A673 (cell line): Measurements from ENCODE around the gene DMAC2. TPM values are rescaled to one million over a fixed set of nuclear protein-coding genes. Genes with fewer than 3 reads are reported as not detected.

ENCODE experiments used
- BruUV-seq: library from RNA; stranded (reverse); fragments of 400-500 nt; replicated peaks from 2 replicates; lab custom pipeline; 2021; lab: Mats Ljungman, UMichigan
- CTCF ChIA-PET: fragments of 300-600 bp; sonication (Branson Sonifier 250); formaldehyde crosslinking; loops from one replicate; lab custom pipeline; 2022; ENCODE audit warnings: antibody characterized with exemption; lab: Charles Lee
- POLR2A ChIA-PET: fragments of 300-600 bp; sonication (Branson Sonifier 250); formaldehyde crosslinking; loops from one replicate; lab custom pipeline; 2022; ENCODE audit warnings: antibody characterized with exemption; ENCODE audit not compliant: low non-redundant PET; lab: Charles Lee
- DNase-seq: peaks from one replicate; pipeline ENCODE4 v3.0.0-alpha.2; 2015; ENCODE audit warnings: low spot score
- H3K27ac ChIP-seq: fragments of 200-600 bp; sonication (generic); 2 replicates; pipeline ENCODE4 v1.5.1; 2016; ENCODE audit warnings: mixed run types, low read depth, mild to moderate bottlenecking, mixed read lengths, antibody characterized with exemption, low read length; ENCODE audit not compliant: poor library complexity, severe bottlenecking
- H3K27me3 ChIP-seq: fragments of 200-600 bp; sonication (generic); replicated peaks from 2 replicates; pipeline ENCODE4 v1.6.1; 2017; ENCODE audit warnings: mixed run types, low read depth, mild to moderate bottlenecking, mixed read lengths, antibody characterized with exemption, low read length; ENCODE audit not compliant: insufficient read depth, poor library complexity
- H3K36me3 ChIP-seq: fragments of 200-600 bp; sonication (generic); 2 replicates; pipeline ENCODE4 v1.6.1; 2016; ENCODE audit warnings: mixed run types, mild to moderate bottlenecking, mixed read lengths, antibody characterized with exemption, low read length; ENCODE audit not compliant: insufficient read depth, poor library complexity, severe bottlenecking
- H3K4me1 ChIP-seq: fragments of 200-600 bp; sonication (generic); 2 replicates; pipeline ENCODE4 v1.6.1; 2017; ENCODE audit warnings: mixed run types, mild to moderate bottlenecking, mixed read lengths, antibody characterized with exemption, low read length; ENCODE audit not compliant: insufficient read depth, poor library complexity, severe bottlenecking
- H3K4me3 ChIP-seq: fragments of 200-600 bp; sonication (generic); 2 replicates; pipeline ENCODE4 v1.5.1; 2016; ENCODE audit warnings: low read depth, mixed run types, mild to moderate bottlenecking, mixed read lengths, low read length; ENCODE audit not compliant: poor library complexity, severe bottlenecking
- H3K9me3 ChIP-seq: fragments of 200-600 bp; sonication (generic); 2 replicates; pipeline ENCODE4 v1.6.1; 2016; ENCODE audit warnings: mixed run types, low read depth, mild to moderate bottlenecking, mixed read lengths, antibody characterized with exemption, low read length; ENCODE audit not compliant: poor library complexity, severe bottlenecking
- EZH2 ChIP-seq: fragments of 200-600 bp; sonication (generic); IDR thresholded peaks from 2 replicates; pipeline ENCODE4 v1.6.1; 2017; ENCODE audit warnings: borderline replicate concordance, low read depth, mild to moderate bottlenecking, mixed read lengths, antibody characterized with exemption, low read length; ENCODE audit not compliant: poor library complexity, severe bottlenecking
- intact Hi-C: fragments of 100-400 bp; cut with micrococcal nuclease; formaldehyde crosslinking; loops from one replicate; pipeline ENCODE4 v1.10.0; 2022; ENCODE audit not compliant: unreplicated experiment
- total RNA-seq: library from RNA; stranded (reverse); gene quantifications from 2 replicates; pipeline ENCODE4 v1.2.3, GENCODE V29; 2021
- TF ChIP-seq, protein P1 (sequence below): fragments of 300-800, 200-600 bp; sonication (generic); conservative IDR thresholded peaks from 2 replicates; pipeline ENCODE4 v1.5.1; 2017; ENCODE audit warnings: low read depth, mild to moderate bottlenecking, antibody characterized with exemption, low read length, moderate library complexity, mixed read lengths

Gene DMAC2
- total RNA-seq, 1 experiment from 2014 or later: 96.6 TPM

DNA sequence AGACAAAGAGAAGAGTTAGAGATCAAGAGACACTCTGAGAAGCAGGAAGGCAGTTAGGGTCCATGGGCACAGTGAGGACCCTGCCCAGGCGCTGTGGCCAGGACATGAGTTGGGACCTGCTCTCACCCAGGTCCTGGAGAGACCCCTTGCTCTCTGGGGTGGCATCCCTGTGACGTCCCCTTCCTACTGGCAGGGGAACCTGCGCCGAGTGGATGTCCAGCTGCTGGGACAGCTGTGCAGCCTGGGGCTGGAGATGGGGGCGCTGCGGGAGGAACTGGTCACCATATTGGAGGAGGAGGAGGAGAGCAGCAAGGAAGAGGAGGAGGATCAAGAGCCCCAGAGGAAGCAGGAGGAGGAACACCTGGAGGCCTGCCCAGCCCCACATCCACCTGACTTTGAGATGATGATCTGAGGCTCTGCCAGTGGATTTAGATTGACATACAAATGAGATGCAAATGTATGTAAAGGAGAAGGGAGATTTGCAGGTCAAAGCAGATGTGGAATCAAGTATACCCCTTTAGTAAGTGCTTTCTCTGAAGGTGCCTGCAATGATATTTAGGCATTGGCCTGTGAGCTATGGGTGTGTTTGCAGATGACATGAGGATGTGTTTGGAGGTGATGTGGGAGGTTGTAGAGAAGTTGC, 4.2 kb upstream of the DMAC2 start:
- Histone ChIP-seq H3K27me3 (no peaks in the 10 kb centered on the region), H3K4me3 (no peak overlapping the region), H3K9me3 (no peaks in the 10 kb centered on the region), H3K27ac (no peak overlapping the region), H3K4me1 (peaks cover 8% of the 10 kb centered on the region), H3K36me3 (no peaks in the 10 kb centered on the region)
- TF ChIP-seq, protein P1, sequence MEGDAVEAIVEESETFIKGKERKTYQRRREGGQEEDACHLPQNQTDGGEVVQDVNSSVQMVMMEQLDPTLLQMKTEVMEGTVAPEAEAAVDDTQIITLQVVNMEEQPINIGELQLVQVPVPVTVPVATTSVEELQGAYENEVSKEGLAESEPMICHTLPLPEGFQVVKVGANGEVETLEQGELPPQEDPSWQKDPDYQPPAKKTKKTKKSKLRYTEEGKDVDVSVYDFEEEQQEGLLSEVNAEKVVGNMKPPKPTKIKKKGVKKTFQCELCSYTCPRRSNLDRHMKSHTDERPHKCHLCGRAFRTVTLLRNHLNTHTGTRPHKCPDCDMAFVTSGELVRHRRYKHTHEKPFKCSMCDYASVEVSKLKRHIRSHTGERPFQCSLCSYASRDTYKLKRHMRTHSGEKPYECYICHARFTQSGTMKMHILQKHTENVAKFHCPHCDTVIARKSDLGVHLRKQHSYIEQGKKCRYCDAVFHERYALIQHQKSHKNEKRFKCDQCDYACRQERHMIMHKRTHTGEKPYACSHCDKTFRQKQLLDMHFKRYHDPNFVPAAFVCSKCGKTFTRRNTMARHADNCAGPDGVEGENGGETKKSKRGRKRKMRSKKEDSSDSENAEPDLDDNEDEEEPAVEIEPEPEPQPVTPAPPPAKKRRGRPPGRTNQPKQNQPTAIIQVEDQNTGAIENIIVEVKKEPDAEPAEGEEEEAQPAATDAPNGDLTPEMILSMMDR: no peak
- TF ChIP-seq EZH2: no peak
- intact Hi-C loops: no loop called here
- ChIA-PET CTCF (no interaction called here), POLR2A (no interaction called here)
- BruUV-seq: no TSS peak
- DNase-seq: no peak

DNA sequence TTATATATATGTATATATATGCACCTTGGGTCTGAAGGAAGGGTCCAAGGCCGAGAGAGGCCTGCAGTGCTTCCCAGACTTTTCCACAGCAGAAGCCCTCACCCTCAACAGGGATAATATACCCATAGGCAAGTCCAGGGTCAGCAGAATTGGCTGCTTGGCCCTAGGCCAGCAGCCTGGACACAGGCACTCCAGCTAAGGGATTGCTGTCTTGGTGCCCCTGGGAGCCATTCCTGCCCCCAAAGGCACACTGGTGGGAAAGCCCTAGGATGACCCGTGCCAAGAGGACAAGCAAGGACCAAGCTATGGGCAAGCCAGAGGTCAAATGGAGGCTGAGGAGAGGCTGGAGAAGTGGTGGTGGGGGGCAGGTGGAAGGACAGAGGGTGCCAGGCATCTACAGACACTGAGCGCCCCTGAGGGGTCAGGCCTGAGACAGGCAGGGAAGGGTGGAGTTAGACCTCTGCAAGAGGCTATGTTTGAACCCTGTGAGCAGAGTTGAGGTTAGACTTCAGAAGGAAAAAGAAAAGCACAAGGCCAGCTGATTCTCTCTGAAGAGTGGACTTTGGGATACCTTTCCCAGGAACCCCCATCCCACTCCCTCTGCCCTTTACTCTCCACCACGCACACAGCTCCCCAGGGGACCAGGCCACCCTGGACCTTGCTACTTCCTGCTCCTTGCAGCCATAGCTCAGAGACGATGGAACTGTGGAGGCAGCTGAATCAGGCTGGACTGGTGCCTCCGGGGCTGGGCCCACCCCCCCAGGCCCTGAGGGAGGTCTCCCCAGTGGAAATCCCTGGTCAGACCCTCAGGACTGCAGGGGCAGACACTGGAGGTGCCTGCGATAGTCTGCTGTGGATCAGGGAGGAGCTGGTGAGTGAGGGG, 3.0 kb upstream of the DMAC2 start, which contains the start of gene ERICH4:
Gene ERICH4, plus strand, starts transcription at position 684 of the 883 bp plus-strand sequence. Its CDS starts 14 bp downstream, at position 698.
- no peak within 1 kb of the TSS for H3K4me3 ChIP-seq
- TF ChIP-seq, protein P1: no peak
- TF ChIP-seq EZH2: no peak
- H3K27me3 ChIP-seq: no peaks in the 10 kb centered on the region
- ChIA-PET POLR2A (no interaction called here), CTCF (interaction anchor here (0.6 kb wide), 1 partner anchor 8 kb away, joined by 5 read pairs; no protein-coding TSS in a partner anchor)
- no peak for DNase-seq
- H3K4me1 ChIP-seq: peaks cover 8% of the 10 kb centered on the region
- no peak within 1 kb of the TSS for H3K27ac ChIP-seq
- intact Hi-C loops: no loop called here
- BruUV-seq: no TSS peak
- no peaks in the 10 kb centered on the region for H3K36me3 ChIP-seq
- H3K9me3 ChIP-seq: no peaks in the 10 kb centered on the region

DNA sequence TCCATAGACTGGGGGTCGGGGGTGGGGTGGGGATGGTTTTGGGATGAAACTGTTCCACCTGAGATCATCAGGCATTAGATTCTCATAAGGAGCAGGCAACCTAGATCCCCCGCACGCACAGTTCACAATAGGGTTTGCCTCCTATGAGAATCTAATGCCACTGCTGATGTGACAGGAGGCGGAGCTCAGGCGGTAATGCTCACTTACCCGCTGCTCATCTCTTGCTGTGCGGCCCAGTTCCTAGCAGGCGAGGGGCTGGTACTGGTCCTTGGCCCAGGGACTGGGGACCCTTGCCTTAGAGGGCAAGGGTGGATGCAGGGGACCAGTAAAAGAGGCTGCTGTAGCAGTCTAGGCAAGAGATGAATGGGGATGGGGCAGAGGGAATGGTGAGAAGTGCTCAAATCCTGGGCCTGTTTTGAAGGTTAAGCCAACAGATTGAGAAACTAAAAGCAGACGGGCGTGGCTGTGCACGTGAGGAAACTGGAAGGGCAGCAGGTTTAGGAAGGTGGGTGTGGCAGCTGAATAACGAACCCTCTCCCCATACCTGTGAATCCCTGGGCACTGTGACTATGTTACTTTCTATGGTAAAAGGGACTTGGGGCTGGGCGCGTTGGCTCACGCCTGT, 1.7 kb upstream of the DMAC2 start:
- no peak overlapping the region for H3K4me3 ChIP-seq
- no peak overlapping the region for H3K27ac ChIP-seq
- POLR2A ChIA-PET: interaction anchor here (0.7 kb wide), 1 partner anchor 189 kb away, joined by 3 read pairs; no protein-coding TSS in a partner anchor

More for the DNA sequence above, 1.7 kb upstream of the DMAC2 start:
- CTCF ChIA-PET: no interaction called here
- TF ChIP-seq, protein P1: no peak
- TF ChIP-seq EZH2: no peak
- no TSS peak for BruUV-seq
- no peaks in the 10 kb centered on the region for H3K36me3 ChIP-seq
- H3K27me3 ChIP-seq: no peaks in the 10 kb centered on the region
- DNase-seq: no peak
- no peaks in the 10 kb centered on the region for H3K9me3 ChIP-seq
- H3K4me1 ChIP-seq: peaks cover 8% of the 10 kb centered on the region
- intact Hi-C loops: no loop called here
